HG03103 (cell line): Measurements from ENCODE around the gene PCDHB11.
"Not testable (repeated sequence)": the region's sequence is repeated elsewhere in the genome, so short reads cannot be mapped to it uniquely, and the experiment has no call there.

Experiments
- ATAC-seq: cut with Tn5 transposase; IDR thresholded peaks from one replicate; pipeline ENCODE4 v1.9.1; 2021; ENCODE audit warnings: low read depth; ENCODE audit not compliant: unreplicated experiment

PCDHB11 gene

DNA sequence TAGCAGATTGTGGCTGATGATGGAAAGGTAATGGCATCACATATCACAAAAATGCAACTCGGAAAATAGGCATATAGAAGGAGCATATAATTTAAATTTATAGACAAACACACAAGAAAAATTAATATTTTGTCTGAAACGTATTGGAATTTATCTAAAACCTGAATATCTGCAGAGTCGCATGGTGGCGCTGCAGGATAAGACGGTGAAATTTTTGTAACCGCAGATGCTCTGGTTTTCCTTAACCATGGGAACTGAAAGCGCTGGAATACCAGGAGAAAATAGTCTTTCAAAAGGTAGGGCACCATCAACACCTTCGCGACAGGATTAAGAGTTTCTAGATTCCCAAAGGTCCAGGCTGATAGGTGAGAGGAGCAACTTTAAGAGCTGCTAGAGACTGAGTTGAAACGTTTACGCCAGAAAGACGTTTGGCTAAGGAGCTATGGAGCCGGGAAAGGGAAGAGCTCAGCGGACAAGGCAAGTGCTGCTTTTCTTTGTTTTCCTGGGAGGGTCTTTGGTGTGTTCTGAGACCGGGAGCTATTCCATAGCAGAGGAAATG is 34.8 kb downstream of the PCDHB11 start:
- no peak for ATAC-seq

DNA sequence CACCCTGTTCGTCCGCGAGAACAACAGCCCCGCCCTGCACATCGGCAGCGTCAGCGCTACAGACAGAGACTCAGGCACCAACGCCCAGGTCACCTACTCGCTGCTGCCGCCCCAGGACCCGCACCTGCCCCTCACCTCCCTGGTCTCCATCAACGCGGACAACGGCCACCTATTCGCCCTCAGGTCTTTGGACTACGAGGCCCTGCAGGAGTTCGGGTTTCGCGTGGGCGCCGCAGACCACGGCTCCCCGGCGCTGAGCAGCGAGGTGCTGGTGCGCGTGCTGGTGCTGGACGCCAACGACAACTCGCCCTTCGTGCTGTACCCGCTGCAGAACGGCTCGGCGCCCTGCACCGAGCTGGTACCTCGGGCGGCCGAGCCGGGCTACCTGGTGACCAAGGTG is 36.5 kb downstream of the PCDHB11 start:
- ATAC-seq: not testable (repeated sequence)

DNA sequence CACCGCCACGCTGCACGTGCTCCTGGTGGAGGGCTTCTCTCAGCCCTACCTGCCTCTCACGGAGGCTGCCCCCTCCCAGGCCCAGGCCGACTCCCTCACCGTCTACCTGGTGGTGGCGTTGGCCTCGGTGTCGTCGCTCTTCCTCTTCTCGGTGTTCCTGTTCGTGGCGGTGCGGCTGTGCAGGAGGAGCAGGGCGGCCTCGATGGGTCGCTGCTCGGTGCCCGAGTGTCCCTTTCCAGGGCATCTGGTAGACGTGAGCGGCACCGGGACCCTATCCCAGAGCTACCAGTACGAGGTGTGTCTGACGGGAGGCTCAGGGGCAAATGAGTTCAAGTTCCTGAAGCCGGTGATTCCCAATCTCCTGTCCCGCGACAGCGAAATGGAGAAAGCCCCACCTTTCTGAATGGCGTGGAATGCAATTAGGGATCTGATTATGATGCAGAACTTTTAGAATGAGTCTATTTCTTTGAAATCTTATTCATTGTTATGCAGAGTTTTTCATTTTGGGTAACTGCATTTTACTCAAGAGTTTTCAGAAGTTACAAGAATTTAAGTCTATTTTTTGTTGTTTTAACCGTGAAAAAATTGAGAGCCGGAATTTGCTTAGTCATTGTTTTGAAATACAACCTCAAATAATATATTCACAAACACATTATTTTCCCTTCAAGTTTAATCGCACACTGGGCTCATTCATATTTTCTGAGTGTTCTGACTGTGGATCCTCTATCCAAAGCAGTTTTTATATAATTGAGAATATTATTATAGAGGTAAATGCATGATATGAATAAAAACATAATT is 37.3 kb downstream of the PCDHB11 start:
- no peak for ATAC-seq

DNA sequence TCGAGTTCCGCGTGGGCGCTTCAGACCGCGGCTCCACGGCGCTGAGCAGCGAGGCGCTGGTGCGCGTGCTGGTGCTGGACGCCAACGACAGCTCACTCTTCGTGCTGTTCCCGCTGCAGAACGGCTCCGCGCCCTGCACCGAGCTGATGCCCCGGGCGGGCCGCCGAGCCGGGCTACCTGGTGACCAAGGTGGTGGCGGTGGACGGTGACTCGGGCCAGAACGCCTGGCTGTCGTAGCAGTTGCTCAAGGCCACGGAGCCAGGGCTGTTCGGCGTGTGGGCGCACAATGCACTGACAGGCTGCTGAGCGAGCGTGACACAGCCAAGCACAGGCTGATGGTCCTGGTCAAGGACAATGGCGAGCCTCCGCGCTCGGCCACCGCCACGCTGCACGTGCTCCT is 42.1 kb downstream of the PCDHB11 start:
- ATAC-seq: no peak

DNA sequence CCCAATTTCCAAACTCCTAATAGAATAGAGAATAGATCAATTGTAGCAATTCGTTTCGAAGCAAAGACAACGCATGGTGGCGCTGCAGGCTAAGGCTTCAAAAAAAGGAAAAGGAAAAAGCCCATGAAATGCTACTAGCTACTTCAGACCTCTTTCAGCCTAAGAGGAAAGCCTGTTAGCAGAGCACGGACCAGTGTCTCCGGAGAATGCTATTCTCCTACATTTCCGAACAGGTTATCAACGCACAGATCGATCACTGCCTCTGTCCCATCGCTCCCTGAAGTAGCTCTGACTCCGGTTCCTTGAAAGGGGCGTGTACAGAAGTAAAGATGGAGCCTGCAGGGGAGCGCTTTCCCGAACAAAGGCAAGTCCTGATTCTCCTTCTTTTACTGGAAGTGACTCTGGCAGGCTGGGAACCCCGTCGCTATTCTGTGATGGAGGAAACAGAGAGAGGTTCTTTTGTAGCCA is 45.9 kb downstream of the PCDHB11 start, which contains the start of gene PCDHB15:
PCDHB15 (plus strand) TSS at position 146 of the 468 bp plus-strand sequence; CDS start at position 330, 184 bp downstream.
- no peak for ATAC-seq

DNA sequence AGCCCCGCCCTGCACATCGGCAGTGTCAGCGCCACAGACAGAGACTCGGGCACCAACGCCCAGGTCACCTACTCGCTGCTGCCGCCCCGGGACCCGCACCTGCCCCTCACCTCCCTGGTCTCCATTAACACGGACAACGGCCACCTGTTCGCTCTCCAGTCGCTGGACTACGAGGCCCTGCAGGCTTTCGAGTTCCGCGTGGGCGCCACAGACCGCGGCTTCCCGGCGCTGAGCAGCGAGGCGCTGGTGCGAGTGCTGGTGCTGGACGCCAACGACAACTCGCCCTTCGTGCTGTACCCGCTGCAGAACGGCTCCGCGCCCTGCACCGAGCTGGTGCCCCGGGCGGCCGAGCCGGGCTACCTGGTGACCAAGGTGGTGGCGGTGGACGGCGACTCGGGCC is 47.5 kb downstream of the PCDHB11 start:
- not testable (repeated sequence) for ATAC-seq

DNA sequence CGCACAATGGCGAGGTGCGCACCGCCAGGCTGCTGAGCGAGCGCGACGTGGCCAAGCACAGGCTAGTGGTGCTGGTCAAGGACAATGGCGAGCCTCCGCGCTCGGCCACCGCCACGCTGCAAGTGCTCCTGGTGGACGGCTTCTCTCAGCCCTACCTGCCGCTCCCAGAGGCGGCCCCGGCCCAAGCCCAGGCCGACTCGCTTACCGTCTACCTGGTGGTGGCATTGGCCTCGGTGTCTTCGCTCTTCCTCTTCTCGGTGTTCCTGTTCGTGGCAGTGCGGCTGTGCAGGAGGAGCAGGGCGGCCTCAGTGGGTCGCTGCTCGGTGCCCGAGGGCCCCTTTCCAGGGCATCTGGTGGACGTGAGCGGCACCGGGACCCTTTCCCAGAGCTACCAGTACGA is 48.0 kb downstream of the PCDHB11 start:
- not testable (repeated sequence) for ATAC-seq

DNA sequence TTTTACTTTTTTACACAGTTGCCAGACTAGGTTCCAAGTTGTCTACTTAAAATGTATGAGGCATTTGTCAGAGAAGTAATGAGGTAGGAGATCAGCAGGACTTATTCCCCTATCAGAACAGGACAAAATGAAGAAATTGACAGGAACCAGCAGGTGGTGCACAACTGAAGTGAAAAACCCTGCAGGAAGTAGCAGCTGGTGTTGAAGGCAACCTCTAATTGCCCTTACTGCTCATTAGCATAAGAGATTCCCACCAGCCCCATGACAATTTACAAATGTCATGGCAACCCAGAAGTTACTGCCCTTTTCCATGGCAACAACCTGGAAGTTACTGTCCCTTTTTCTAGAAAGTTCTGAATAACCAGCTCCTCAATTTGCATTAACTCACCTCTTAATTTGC is 51.1 kb downstream of the PCDHB11 start:
- ATAC-seq: no peak
